HFFc6 (cell line): ENCODE data around the gene SALL3. TPM values are rescaled to one million over a fixed set of nuclear protein-coding genes. Genes with fewer than 3 reads are reported as not detected.

ENCODE experiments used
- DNase-seq: peaks from one replicate; pipeline ENCODE4 v3.0.0-alpha.2; 2018
- H3K27ac Mint-ChIP-seq: 2 replicates; pipeline ENCODE4 v1.8.0; 2020; ENCODE audit warnings: mild to moderate bottlenecking, mixed read lengths
- H3K27me3 Mint-ChIP-seq: 2 replicates; pipeline ENCODE4 v1.8.0; 2021; ENCODE audit warnings: mild to moderate bottlenecking, moderate library complexity, mixed read lengths; ENCODE audit not compliant: insufficient read depth
- H3K36me3 Mint-ChIP-seq: 2 replicates; pipeline ENCODE4 v1.8.0; 2021; ENCODE audit warnings: low read depth, mixed read lengths
- H3K4me1 Mint-ChIP-seq: 2 replicates; pipeline ENCODE4 v1.8.0; 2020; ENCODE audit warnings: low read depth, mixed read lengths
- H3K4me3 Mint-ChIP-seq: 2 replicates; pipeline ENCODE4 v1.8.0; 2020; ENCODE audit warnings: mild to moderate bottlenecking, moderate library complexity, mixed read lengths
- H3K9me3 Mint-ChIP-seq: 2 replicates; pipeline ENCODE4 v1.8.0; 2020; ENCODE audit warnings: mild to moderate bottlenecking, mixed read lengths
- total RNA-seq, 6 experiments: library from RNA; stranded (reverse); fragmentation: NEBNext Ultra II Directional; extraction: Animal tissue kit (Norgen Biotek cat#: 25700); gene quantifications; 2 replicates in 1 of 6; 3 replicates in 5 of 6; pipeline ENCODE4 v1.2.3, GENCODE V29; 2021
- TF ChIP-seq, protein P1 (sequence below): fragments of 200-600 bp; sonication (generic); IDR thresholded peaks from 2 replicates; pipeline ENCODE4 v1.5.0; 2021; ENCODE audit warnings: antibody characterized with exemption, mild to moderate bottlenecking

Gene SALL3
- total RNA-seq, 6 experiments from 2014 or later = not detected

- H3K4me3 Mint-ChIP-seq = no peak overlapping the region
- H3K4me1 Mint-ChIP-seq = peaks cover 5% of the 10 kb centered on the region; the same call in 1 of the 2 replicates
- no peak for DNase-seq
- TF ChIP-seq, protein P1, sequence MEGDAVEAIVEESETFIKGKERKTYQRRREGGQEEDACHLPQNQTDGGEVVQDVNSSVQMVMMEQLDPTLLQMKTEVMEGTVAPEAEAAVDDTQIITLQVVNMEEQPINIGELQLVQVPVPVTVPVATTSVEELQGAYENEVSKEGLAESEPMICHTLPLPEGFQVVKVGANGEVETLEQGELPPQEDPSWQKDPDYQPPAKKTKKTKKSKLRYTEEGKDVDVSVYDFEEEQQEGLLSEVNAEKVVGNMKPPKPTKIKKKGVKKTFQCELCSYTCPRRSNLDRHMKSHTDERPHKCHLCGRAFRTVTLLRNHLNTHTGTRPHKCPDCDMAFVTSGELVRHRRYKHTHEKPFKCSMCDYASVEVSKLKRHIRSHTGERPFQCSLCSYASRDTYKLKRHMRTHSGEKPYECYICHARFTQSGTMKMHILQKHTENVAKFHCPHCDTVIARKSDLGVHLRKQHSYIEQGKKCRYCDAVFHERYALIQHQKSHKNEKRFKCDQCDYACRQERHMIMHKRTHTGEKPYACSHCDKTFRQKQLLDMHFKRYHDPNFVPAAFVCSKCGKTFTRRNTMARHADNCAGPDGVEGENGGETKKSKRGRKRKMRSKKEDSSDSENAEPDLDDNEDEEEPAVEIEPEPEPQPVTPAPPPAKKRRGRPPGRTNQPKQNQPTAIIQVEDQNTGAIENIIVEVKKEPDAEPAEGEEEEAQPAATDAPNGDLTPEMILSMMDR = no peak
- peaks cover 28% of the 10 kb centered on the region for H3K27me3 Mint-ChIP-seq
- peaks cover 20% of the 10 kb centered on the region for H3K9me3 Mint-ChIP-seq
- H3K36me3 Mint-ChIP-seq = peaks cover 10% of the 10 kb centered on the region
- no peak overlapping the region for H3K27ac Mint-ChIP-seq
Measured at GRCh38 chr18:78979056-78979729, 425 bp upstream of the SALL3 start.

- Mint-ChIP-seq H3K4me3 (no peak overlapping the region), H3K36me3 (peaks cover 6% of the 10 kb centered on the region), H3K27me3 (peaks cover 32% of the 10 kb centered on the region), H3K9me3 (peaks cover 15% of the 10 kb centered on the region), H3K27ac (no peak overlapping the region), H3K4me1 (peaks cover 5% of the 10 kb centered on the region; the same call in 1 of the 2 replicates)
- TF ChIP-seq, protein P1 = no peak
- no peak for DNase-seq
Measured at GRCh38 chr18:78980279-78980771, 707 bp downstream of the SALL3 start.

- peaks cover 15% of the 10 kb centered on the region for H3K9me3 Mint-ChIP-seq
- DNase-seq = no peak
- no peak overlapping the region for H3K4me3 Mint-ChIP-seq
- peaks cover 35% of the 10 kb centered on the region for H3K27me3 Mint-ChIP-seq
- no peak overlapping the region for H3K27ac Mint-ChIP-seq
- peaks cover 6% of the 10 kb centered on the region for H3K36me3 Mint-ChIP-seq
- peaks cover 5% of the 10 kb centered on the region; the same call in 1 of the 2 replicates for H3K4me1 Mint-ChIP-seq
- TF ChIP-seq, protein P1 = no peak
Measured at GRCh38 chr18:78980777-78981380, 1.3 kb downstream of the SALL3 start.

DNA sequence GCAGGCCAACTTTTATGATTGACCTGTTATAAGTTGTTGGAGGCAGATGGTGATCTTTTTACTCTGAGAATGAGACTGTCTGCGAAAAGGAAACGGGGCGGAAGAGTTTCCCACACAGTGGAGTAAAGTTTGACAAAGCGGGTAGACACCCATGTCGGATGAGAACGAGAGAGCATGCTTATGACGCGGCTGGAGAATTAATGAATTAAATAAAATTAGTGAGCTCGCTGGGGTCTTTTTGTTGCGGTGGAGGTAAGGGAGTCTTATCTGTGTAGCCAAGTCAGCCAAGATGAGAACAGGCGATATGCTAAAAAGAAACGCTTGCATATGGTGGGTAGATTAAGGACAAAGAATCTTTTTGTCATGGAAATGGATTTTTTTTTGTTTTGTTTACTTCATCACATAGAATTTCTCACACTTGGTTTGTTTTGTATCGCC, 1.8 kb downstream of the SALL3 start:
- H3K27ac Mint-ChIP-seq = no peak overlapping the region
- no peak overlapping the region for H3K4me3 Mint-ChIP-seq
- H3K27me3 Mint-ChIP-seq = peaks cover 34% of the 10 kb centered on the region
- H3K36me3 Mint-ChIP-seq = peaks cover 6% of the 10 kb centered on the region
- TF ChIP-seq, protein P1 = no peak
- H3K9me3 Mint-ChIP-seq = peaks cover 15% of the 10 kb centered on the region
- H3K4me1 Mint-ChIP-seq = peaks cover 5% of the 10 kb centered on the region; the same call in 1 of the 2 replicates
- no peak for DNase-seq

GRCh38 chr18:78981989-78982620, 2.5 kb downstream of the SALL3 start:
- H3K4me1 Mint-ChIP-seq = peaks cover 3% of the 10 kb centered on the region; the same call in 1 of the 2 replicates

More at GRCh38 chr18:78981989-78982620, 2.5 kb downstream of the SALL3 start:
- Mint-ChIP-seq H3K9me3 (peaks cover 15% of the 10 kb centered on the region), H3K27ac (no peak overlapping the region), H3K4me3 (no peak overlapping the region), H3K36me3 (peaks cover 6% of the 10 kb centered on the region), H3K27me3 (peaks cover 28% of the 10 kb centered on the region)
- no peak for DNase-seq
- TF ChIP-seq, protein P1 = no peak
